Body of pancreas (tissue), 4 donors: ENCODE data around the gene OR4A5. TPM values are rescaled to one million over a fixed set of nuclear protein-coding genes. Genes with fewer than 3 reads are reported as not detected.
"Not testable (repeated sequence)": the region's sequence is repeated elsewhere in the genome, so short reads cannot be mapped to it uniquely, and the experiment has no call there.

Experiments used
- ATAC-seq: fragments of 150-250 bp; one replicate; pipeline ENCODE4 v1.9.1; 2016
- DNase-seq, 4 donors: peaks; one replicate each; pipeline ENCODE4 v3.0.0-alpha.2; 2019
- H3K27ac ChIP-seq, 4 donors: fragments of 200-600 bp; sonication (generic); 1 replicate in 3 of 4; 2 replicates in 1 of 4; pipeline versions ENCODE4 v1.5.1 to v1.6.1; 2016 to 2019; ENCODE audit warnings: mild to moderate bottlenecking in 1 of 4, mixed read lengths in 1 of 4, moderate library complexity in 1 of 4
- H3K27me3 ChIP-seq, 2 donors: fragments of 200-600 bp; sonication (generic); one replicate each; pipeline ENCODE4 v1.6.0; 2016; ENCODE audit warnings: mild to moderate bottlenecking in 1 of 2
- H3K36me3 ChIP-seq, 2 donors: fragments of 200-600 bp; sonication (generic); replicated peaks in 1 of 2; 2 replicates each; pipeline ENCODE4 v1.5.1; 2016; ENCODE audit warnings: low read depth in 2 of 2; ENCODE audit not compliant: insufficient read depth in 1 of 2
- H3K4me1 ChIP-seq: fragments of 200-600 bp; sonication (generic); one replicate; pipeline ENCODE4 v1.6.0; 2016
- H3K4me3 ChIP-seq, 2 donors: fragments of 200-600 bp; sonication (generic); 1 replicate in 1 of 2; 2 replicates in 1 of 2; pipeline ENCODE4 v1.5.1; 2016 to 2019
- H3K9me3 ChIP-seq, 3 donors: fragments of 200-600 bp; sonication (generic); 1 replicate in 2 of 3; 2 replicates in 1 of 3; pipeline ENCODE4 v1.5.1; 2016
- WGBS, 2 donors: methylation state at CpG; one replicate each; pipeline ENCODE4 v1.1.5; 2017; 5-methylcytosine and 5-hydroxymethylcytosine counted together
- intact Hi-C: fragments of 100-400 bp; cut with DNase I; formaldehyde crosslinking; loops from one replicate; pipeline ENCODE4 v1.15.1; 2023
- total RNA-seq, 2 donors: library from RNA; depleted of rRNA; stranded (reverse); fragments of >200 nt; gene quantifications; one replicate each; pipeline ENCODE4 v1.1.0, GENCODE V29; 2016

Gene OR4A5, protein sequence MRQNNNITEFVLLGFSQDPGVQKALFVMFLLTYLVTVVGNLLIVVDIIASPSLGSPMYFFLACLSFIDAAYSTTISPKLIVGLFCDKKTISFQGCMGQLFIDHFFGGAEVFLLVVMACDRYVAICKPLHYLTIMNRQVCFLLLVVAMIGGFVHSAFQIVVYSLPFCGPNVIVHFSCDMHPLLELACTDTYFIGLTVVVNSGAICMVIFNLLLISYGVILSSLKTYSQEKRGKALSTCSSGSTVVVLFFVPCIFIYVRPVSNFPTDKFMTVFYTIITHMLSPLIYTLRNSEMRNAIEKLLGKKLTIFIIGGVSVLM
- total RNA-seq: not detected

DNA sequence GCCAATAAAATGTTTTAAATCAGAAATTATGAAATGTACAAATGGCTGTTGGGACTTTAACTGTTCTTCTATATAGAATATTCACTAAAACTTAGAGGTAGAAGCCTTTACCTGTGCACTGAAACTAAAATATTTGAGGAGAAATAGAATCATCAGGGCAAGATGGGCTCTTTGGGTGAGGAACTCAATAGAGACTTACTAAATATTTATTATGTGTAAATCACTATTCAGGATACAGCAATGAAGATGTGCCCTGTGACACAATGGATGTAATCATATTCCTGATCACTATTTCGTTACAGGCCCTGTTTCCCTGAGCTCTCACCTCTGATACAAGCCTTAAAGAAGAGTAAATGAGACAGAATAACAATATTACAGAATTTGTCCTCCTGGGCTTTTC lies at the start of gene OR4A5:
Gene OR4A5, plus strand, starts transcription at position 301 of the 400 bp plus-strand sequence. Its CDS starts 53 bp downstream, at position 354.
- H3K9me3 ChIP-seq, DNase-seq, H3K4me1 ChIP-seq, intact Hi-C loops, H3K27ac ChIP-seq, H3K36me3 ChIP-seq, ATAC-seq, H3K27me3 ChIP-seq, H3K4me3 ChIP-seq: not testable (repeated sequence)
- 0% methylated on average over 1 of the region's 1 CpG for WGBS, 2 donors

DNA sequence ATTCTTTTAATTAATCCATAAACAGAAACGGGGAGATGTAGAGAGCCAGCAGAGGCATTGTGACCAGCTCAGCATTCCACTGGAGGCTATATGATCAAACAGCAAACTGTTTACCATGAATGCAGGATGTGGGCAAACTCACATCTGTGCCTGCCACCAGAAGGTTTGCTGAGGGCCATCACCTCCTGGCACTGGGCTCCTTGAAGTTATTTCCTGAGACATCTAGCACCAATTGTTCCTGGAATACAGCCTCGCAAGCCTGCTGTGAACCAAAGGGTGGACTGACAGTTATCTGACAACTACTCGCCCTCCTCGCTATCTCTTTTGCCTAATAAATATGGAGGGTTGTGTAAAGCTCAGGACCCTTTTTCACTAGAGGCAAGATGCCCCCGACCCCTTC lies 13.5 kb downstream of the OR4A5 start:
- 40 to 45% methylated on average over 5 of the region's 5 CpGs for WGBS, 2 donors
- ATAC-seq, H3K36me3 ChIP-seq, H3K4me1 ChIP-seq, H3K27ac ChIP-seq, intact Hi-C loops, H3K4me3 ChIP-seq, DNase-seq, H3K9me3 ChIP-seq, H3K27me3 ChIP-seq: not testable (repeated sequence)

Other genes with a start within 250 kb of the OR4A5 start
- gene OR4C46, start 102.8 kb upstream of the OR4A5 start, total RNA-seq: not detected